T-cell (primary cell): Measurements from ENCODE around the gene ZNF414. TPM values are rescaled to one million over a fixed set of nuclear protein-coding genes. Genes with fewer than 3 reads are reported as not detected.

Experiments used
- ATAC-seq, 4 experiments: fragments of 200-7000 bp in 3 of 4; fragments of 150-1000 bp in 1 of 4; cut with Tn5 transposase; replicated peaks in 1 of 4; 1 replicate in 3 of 4; 2 replicates in 1 of 4; pipeline ENCODE4 v1.10.0; 2021; ENCODE audit warnings: moderate library complexity in 3 of 4, mild to moderate bottlenecking in 2 of 4, moderate number of reproducible peaks in 1 of 4
- CTCF ChIA-PET, 2 donors: fragments of 300-600 bp; sonication (Branson Sonifier 250); formaldehyde crosslinking; loops; one replicate each; lab custom pipeline; 2022; ENCODE audit warnings: antibody characterized with exemption in 2 of 2; lab: Charles Lee
- POLR2A ChIA-PET, 2 donors: fragments of 300-600 bp; sonication (Branson Sonifier 250); formaldehyde crosslinking; loops; one replicate each; lab custom pipeline; 2022; ENCODE audit warnings: antibody characterized with exemption in 2 of 2; lab: Charles Lee
- DNase-seq, 35 experiments: peaks; one replicate each; pipeline versions ENCODE4 v3.0.0 to v3.0.0-alpha.2; 2013 to 2023
- H3K27ac ChIP-seq: one replicate; pipeline ENCODE4 v1.5.1; 2013; ENCODE audit warnings: low read length
- H3K27me3 ChIP-seq, 2 experiments: replicated peaks in 1 of 2; 1 replicate in 1 of 2; 2 replicates in 1 of 2; pipeline versions ENCODE4 v1.6.1 to v1.7.0; 2013; ENCODE audit warnings: low read length in 1 of 2, mixed read lengths in 1 of 2; ENCODE audit not compliant: control insufficient read depth in 2 of 2, insufficient read depth in 2 of 2; ENCODE audit errors: extremely low read depth in 1 of 2
- H3K36me3 ChIP-seq, 2 donors: 1 replicate in 1 of 2; 2 replicates in 1 of 2; pipeline versions ENCODE4 v1.6.1 to v1.7.0; 2013; ENCODE audit warnings: low read length in 1 of 2; ENCODE audit not compliant: control insufficient read depth in 2 of 2, insufficient read depth in 1 of 2; ENCODE audit errors: extremely low read depth in 1 of 2
- H3K4me1 ChIP-seq, 2 experiments: 1 replicate in 1 of 2; 2 replicates in 1 of 2; pipeline versions ENCODE4 v1.6.1 to v1.7.0; 2013; ENCODE audit warnings: low read length in 2 of 2, mixed read lengths in 1 of 2; ENCODE audit not compliant: insufficient read depth in 2 of 2, control insufficient read depth in 1 of 2; ENCODE audit errors: extremely low read depth in 1 of 2
- H3K4me3 ChIP-seq, 2 donors: 1 replicate in 1 of 2; 2 replicates in 1 of 2; pipeline versions ENCODE4 v1.5.1 to v1.7.0; 2013; ENCODE audit warnings: mild to moderate bottlenecking in 2 of 2, low read length in 1 of 2, moderate library complexity in 1 of 2; ENCODE audit not compliant: control insufficient read depth in 1 of 2; ENCODE audit errors: extremely low read depth in 1 of 2
- H3K9me3 ChIP-seq: 2 replicates; pipeline ENCODE4 v1.7.0; 2013
- H3K27ac Mint-ChIP-seq, 2 donors: one replicate each; pipeline ENCODE4 v1.8.0; 2020 to 2021; ENCODE audit warnings: mild to moderate bottlenecking in 2 of 2, mixed read lengths in 2 of 2
- H3K27me3 Mint-ChIP-seq, 2 donors: one replicate each; pipeline ENCODE4 v1.8.0; 2021 to 2022; ENCODE audit warnings: mixed read lengths in 2 of 2
- H3K36me3 Mint-ChIP-seq: one replicate; pipeline ENCODE4 v1.8.0; 2021; ENCODE audit warnings: mixed read lengths
- H3K4me1 Mint-ChIP-seq, 3 donors: one replicate each; pipeline ENCODE4 v1.8.0; 2020 to 2022; ENCODE audit warnings: mixed read lengths in 3 of 3, mild to moderate bottlenecking in 1 of 3
- H3K4me3 Mint-ChIP-seq, 3 donors: one replicate each; pipeline ENCODE4 v1.8.0; 2020 to 2022; ENCODE audit warnings: mild to moderate bottlenecking in 3 of 3, mixed read lengths in 3 of 3, moderate library complexity in 3 of 3
- H3K9me3 Mint-ChIP-seq, 3 donors: one replicate each; pipeline ENCODE4 v1.8.0; 2020 to 2022; ENCODE audit warnings: mixed read lengths in 3 of 3
- WGBS: methylation state at CpG from one replicate; pipeline ENCODE4 v1.1.5; 2013; ENCODE audit warnings: missing lambda C conversion rate; ENCODE audit not compliant: insufficient coverage; 5-methylcytosine and 5-hydroxymethylcytosine counted together
- total RNA-seq, 35 experiments: library from RNA in 6 of 35; stranded (reverse) in 6 of 35; fragments of 120-200 nt in 1 of 35; gene quantifications; one replicate each; pipeline versions ENCODE4 v1.2.1 to v1.2.4 and lab custom pipeline; 2013 to 2026

The ZNF414 gene
- total RNA-seq, 5 donors from 2014 or later (not counting 1 experiment from before 2014, with no cell fraction given): 34.4 to 78.6 (median 67.2) TPM

GRCh38 chr19:8506402-8506957, 7.5 kb downstream of the ZNF414 start:
- H3K9me3 Mint-ChIP-seq: no peaks in the 10 kb centered on the region
- 57% methylated on average over 15 of the region's 18 CpGs for WGBS
- peak overlapping the region; percentile 61 to 66 for H3K4me3 ChIP-seq

GRCh38 chr19:8505680-8506401, 8.1 kb downstream of the ZNF414 start:
- WGBS: 0% methylated on average over 39 of the region's 56 CpGs
- no peaks in the 10 kb centered on the region for H3K27me3 Mint-ChIP-seq
- H3K4me3 Mint-ChIP-seq: peak overlapping the region; percentile 86 to 92 (median 88)
- Histone ChIP-seq H3K4me3 (peak overlapping the region; percentile 61 to 66), H3K36me3 (peaks cover 0 to 5% of the 10 kb centered on the region in 2 donors), H3K9me3 (no peaks in the 10 kb centered on the region), H3K27me3 (no peaks in the 10 kb centered on the region), H3K27ac (peak overlapping the region; percentile 28), H3K4me1 (peaks cover 18 to 41% of the 10 kb centered on the region in 2 experiments)
- DNase-seq (peak in 30 of 35 experiments; percentile 23 to 77 (median 48)), ATAC-seq (peak; percentile 81 to 86 (median 84))
- no peaks in the 10 kb centered on the region for H3K36me3 Mint-ChIP-seq
- no peaks in the 10 kb centered on the region for H3K9me3 Mint-ChIP-seq
- H3K4me1 Mint-ChIP-seq: peaks cover 15 to 22% (median 18%) of the 10 kb centered on the region in 3 donors
- POLR2A ChIA-PET: interaction anchor here in 1 of 2 donors (0.7 to 1.0 kb wide), 2 partner anchors 18 to 98 kb away, joined by 3 read pairs; no protein-coding TSS in a partner anchor
- peak overlapping the region; percentile 90 to 94 for H3K27ac Mint-ChIP-seq
- CTCF ChIA-PET: interaction anchor here (0.6 to 1.2 kb wide), 6 partner anchors 11 to 152 kb away, joined by 3 to 6 read pairs (median 4); partner anchors contain the start of gene MYO1F (in 1 of the 2)

More at GRCh38 chr19:8506402-8506957, 7.5 kb downstream of the ZNF414 start:
- POLR2A ChIA-PET: interaction anchor here in 1 of 2 donors (1.0 kb wide), 1 partner anchor 19 kb away, joined by 3 read pairs; no protein-coding TSS in a partner anchor
- no peaks in the 10 kb centered on the region for H3K27me3 ChIP-seq
- peaks cover 18 to 45% of the 10 kb centered on the region in 2 experiments for H3K4me1 ChIP-seq
- Mint-ChIP-seq H3K27ac (peak overlapping the region; percentile 84 to 88), H3K4me3 (peak overlapping the region; percentile 86 to 92 (median 88)), H3K36me3 (no peaks in the 10 kb centered on the region), H3K27me3 (no peaks in the 10 kb centered on the region), H3K4me1 (peaks cover 11 to 22% (median 16%) of the 10 kb centered on the region in 3 donors)
- H3K9me3 ChIP-seq: no peaks in the 10 kb centered on the region
- CTCF ChIA-PET: interaction anchor here in 1 of 2 donors (0.7 to 1.2 kb wide), 2 partner anchors 17 to 71 kb away, joined by 3 read pairs; partner anchors contain the start of gene MYO1F
- ATAC-seq (no peak), DNase-seq (no peak)
- peak overlapping the region; percentile 28 for H3K27ac ChIP-seq
- H3K36me3 ChIP-seq: peaks cover 6 to 11% of the 10 kb centered on the region in 2 donors

DNA sequence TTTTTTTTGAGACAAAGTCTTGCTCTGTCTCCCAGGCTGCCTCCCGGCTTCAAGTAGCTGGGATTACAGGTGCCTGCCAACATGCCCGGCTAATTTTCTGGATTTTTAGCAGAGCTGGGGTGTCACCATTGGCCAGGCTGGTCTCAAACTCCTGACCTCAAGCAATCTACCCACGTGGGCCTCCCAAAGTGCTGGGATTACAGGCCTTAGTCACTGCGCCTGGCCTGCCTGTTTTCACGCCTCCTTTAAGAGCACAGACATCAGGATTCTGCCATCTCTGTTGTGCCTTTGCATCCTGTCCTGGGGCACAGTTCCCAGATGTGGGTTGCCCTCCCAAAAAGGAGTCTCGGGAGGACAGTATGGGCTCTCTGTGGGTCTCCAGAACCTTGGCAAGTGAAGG, 9.0 kb downstream of the ZNF414 start:
- H3K27me3 ChIP-seq: no peaks in the 10 kb centered on the region
- no peaks in the 10 kb centered on the region for H3K9me3 Mint-ChIP-seq
- H3K27ac Mint-ChIP-seq: no peak overlapping the region
- H3K4me1 Mint-ChIP-seq: peaks cover 24 to 28% (median 24%) of the 10 kb centered on the region in 3 donors
- ChIA-PET POLR2A (no interaction called here), CTCF (interaction anchor here (0.7 to 0.9 kb wide), 2 partner anchors 10 to 152 kb away, joined by 4 to 6 read pairs; no protein-coding TSS in a partner anchor)
- no peak overlapping the region for H3K27ac ChIP-seq
- no peaks in the 10 kb centered on the region for H3K27me3 Mint-ChIP-seq
- no peaks in the 10 kb centered on the region for H3K36me3 Mint-ChIP-seq
- peak overlapping the region; percentile 39 to 92 (median 55) for H3K4me3 Mint-ChIP-seq
- no peak for ATAC-seq
- peaks cover 20 to 46% of the 10 kb centered on the region in 2 experiments for H3K4me1 ChIP-seq
- DNase-seq: no peak
- no peaks in the 10 kb centered on the region for H3K36me3 ChIP-seq
- 92% methylated on average over 6 of the region's 6 CpGs for WGBS
- H3K4me3 ChIP-seq: no peak overlapping the region
- H3K9me3 ChIP-seq: no peaks in the 10 kb centered on the region

- peak overlapping the region in 1 of 2 donors; percentile 44 for H3K27ac Mint-ChIP-seq
- H3K4me3 Mint-ChIP-seq: peak overlapping the region in 2 of 3 donors; percentile 23 to 53
- H3K36me3 Mint-ChIP-seq: no peaks in the 10 kb centered on the region
- no peak for ATAC-seq
- ChIA-PET CTCF (no interaction called here), POLR2A (no interaction called here)
- H3K9me3 Mint-ChIP-seq: no peaks in the 10 kb centered on the region
- WGBS: 56% methylated on average over 2 of the region's 7 CpGs
- Histone ChIP-seq H3K27me3 (no peaks in the 10 kb centered on the region), H3K4me3 (no peak overlapping the region), H3K27ac (no peak overlapping the region), H3K4me1 (peaks cover 22 to 46% of the 10 kb centered on the region in 2 experiments), H3K36me3 (no peaks in the 10 kb centered on the region), H3K9me3 (no peaks in the 10 kb centered on the region)
- DNase-seq: no peak
- H3K4me1 Mint-ChIP-seq: peaks cover 24 to 28% (median 26%) of the 10 kb centered on the region in 3 donors
- no peaks in the 10 kb centered on the region for H3K27me3 Mint-ChIP-seq
These were observed 9.8 kb downstream of the ZNF414 start for GRCh38 chr19:8504171-8504570.

GRCh38 chr19:8503510-8503909, 10.5 kb downstream of the ZNF414 start:
- Histone ChIP-seq H3K27ac (no peak overlapping the region), H3K4me3 (no peak overlapping the region), H3K9me3 (no peaks in the 10 kb centered on the region), H3K27me3 (no peaks in the 10 kb centered on the region), H3K36me3 (no peaks in the 10 kb centered on the region), H3K4me1 (peaks cover 22 to 46% of the 10 kb centered on the region in 2 experiments)
- Mint-ChIP-seq H3K4me3 (no peak overlapping the region), H3K4me1 (peaks cover 24 to 28% (median 26%) of the 10 kb centered on the region in 3 donors), H3K36me3 (no peaks in the 10 kb centered on the region), H3K9me3 (no peaks in the 10 kb centered on the region), H3K27me3 (no peaks in the 10 kb centered on the region), H3K27ac (no peak overlapping the region)
- ChIA-PET CTCF (no interaction called here), POLR2A (no interaction called here)
- ATAC-seq: no peak
- no peak for DNase-seq
- WGBS: 93% methylated on average over 5 of the region's 7 CpGs

DNA sequence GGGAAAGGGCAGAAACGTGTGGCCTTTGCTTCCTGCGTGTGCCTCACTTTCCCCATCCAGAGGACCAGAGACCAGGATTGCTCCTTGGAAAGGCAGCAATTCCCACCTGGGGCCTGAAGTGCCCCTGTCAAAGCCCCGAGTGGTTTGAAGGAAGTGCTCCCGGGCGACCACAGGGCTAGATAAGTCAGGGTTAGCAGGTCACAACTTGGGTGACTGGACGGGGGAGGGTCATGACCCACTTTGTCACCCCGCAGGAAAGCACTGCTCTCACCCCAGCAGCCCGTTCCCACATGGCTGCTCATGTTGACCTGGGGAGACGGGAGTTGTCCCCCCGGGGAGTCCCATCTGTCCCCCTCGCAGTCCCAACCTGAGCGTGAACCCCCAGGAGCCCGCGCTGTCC, 12.0 kb downstream of the ZNF414 start:
- no peak overlapping the region for H3K4me3 Mint-ChIP-seq
- no peaks in the 10 kb centered on the region for H3K27me3 Mint-ChIP-seq
- peaks cover 24 to 28% (median 26%) of the 10 kb centered on the region in 3 donors for H3K4me1 Mint-ChIP-seq
- 61% methylated on average over 11 of the region's 14 CpGs for WGBS
- Histone ChIP-seq H3K36me3 (no peaks in the 10 kb centered on the region), H3K4me1 (peaks cover 22 to 46% of the 10 kb centered on the region in 2 experiments), H3K9me3 (no peaks in the 10 kb centered on the region), H3K27me3 (no peaks in the 10 kb centered on the region), H3K27ac (no peak overlapping the region), H3K4me3 (no peak overlapping the region)
- H3K9me3 Mint-ChIP-seq: no peaks in the 10 kb centered on the region
- DNase-seq (no peak), ATAC-seq (no peak)
- CTCF ChIA-PET: no interaction called here
- POLR2A ChIA-PET: no interaction called here
- H3K36me3 Mint-ChIP-seq: no peaks in the 10 kb centered on the region
- no peak overlapping the region for H3K27ac Mint-ChIP-seq
